ENCODE results near the gene BBS2.

DNA sequence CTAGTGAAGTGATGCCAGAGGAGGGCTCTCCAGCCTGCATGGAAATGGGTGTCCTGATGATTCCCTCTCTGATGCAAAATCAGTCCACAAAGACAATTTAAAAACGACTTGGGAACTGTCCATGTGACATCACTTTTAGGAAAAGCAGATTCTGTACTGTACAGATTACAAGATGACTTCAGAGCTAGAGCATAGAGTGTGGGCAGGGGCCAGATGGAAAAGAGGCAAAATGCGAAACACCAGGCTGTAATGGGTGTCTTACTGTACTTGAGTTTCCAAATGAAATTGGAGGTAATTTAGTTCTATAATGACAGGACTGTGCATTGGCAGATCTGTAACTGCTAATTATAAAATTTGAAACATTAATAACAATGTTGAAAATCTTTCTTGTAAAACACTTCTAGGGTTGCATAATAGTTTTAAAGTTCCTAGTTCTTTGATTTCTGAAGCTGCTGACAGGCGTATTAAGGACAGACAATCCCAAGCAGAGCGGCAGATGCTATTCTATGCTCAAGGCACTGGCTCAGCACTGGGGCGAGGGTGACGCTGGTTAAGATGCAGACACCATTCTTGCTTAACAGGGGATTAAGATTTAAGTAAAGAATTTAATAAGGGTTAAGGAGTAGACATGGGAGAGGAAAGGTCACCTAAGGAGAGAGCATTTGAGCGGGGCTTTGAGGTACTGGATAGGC is 38.9 kb downstream of the BBS2 start:
- TF ChIP-seq, protein P1, sequence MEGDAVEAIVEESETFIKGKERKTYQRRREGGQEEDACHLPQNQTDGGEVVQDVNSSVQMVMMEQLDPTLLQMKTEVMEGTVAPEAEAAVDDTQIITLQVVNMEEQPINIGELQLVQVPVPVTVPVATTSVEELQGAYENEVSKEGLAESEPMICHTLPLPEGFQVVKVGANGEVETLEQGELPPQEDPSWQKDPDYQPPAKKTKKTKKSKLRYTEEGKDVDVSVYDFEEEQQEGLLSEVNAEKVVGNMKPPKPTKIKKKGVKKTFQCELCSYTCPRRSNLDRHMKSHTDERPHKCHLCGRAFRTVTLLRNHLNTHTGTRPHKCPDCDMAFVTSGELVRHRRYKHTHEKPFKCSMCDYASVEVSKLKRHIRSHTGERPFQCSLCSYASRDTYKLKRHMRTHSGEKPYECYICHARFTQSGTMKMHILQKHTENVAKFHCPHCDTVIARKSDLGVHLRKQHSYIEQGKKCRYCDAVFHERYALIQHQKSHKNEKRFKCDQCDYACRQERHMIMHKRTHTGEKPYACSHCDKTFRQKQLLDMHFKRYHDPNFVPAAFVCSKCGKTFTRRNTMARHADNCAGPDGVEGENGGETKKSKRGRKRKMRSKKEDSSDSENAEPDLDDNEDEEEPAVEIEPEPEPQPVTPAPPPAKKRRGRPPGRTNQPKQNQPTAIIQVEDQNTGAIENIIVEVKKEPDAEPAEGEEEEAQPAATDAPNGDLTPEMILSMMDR (IDR thresholded peaks at IDR 0.05) = no peak
- no peak for TF ChIP-seq POLR2A (IDR thresholded peaks at IDR 0.05)

Data from stomach (tissue), 4 donors.